ENCODE measurements around the gene ANKRD45.
A peak's percentile ranks its signal among the peaks of the same experiment; 100 is the strongest.
"Not testable (repeated sequence)": the region's sequence is repeated elsewhere in the genome, so short reads cannot be mapped to it uniquely, and the experiment has no call there.

The ANKRD45 gene, protein sequence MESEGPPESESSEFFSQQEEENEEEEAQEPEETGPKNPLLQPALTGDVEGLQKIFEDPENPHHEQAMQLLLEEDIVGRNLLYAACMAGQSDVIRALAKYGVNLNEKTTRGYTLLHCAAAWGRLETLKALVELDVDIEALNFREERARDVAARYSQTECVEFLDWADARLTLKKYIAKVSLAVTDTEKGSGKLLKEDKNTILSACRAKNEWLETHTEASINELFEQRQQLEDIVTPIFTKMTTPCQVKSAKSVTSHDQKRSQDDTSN

DNA sequence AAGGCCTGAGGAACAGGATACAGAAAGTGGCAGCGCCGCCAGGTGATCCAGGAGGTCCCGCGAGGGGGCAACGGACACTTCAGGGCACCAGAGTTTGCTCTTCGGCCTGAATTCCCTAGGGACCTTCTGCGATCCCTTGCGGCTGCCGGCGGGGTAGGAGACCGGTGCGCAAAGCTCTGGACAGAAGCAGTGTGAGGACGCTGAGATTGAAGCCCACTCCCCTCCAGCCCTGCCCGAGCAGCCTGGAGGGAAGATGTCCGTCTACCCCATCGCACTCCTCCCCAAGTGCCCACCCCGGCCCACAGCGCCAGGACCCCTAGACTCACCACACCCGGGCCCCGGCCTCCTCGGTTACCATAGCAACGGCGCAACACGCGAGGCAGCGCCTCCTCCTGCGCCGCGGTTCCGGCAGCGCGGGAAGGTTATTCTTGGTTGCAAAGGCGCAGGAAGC is at the start of gene ANKRD45:
TSS of gene ANKRD45 (minus strand) at position 361 of the 451 bp plus-strand sequence. CDS start 10,433 bp downstream, outside the sequence.
- DNase-seq (ENCODE audit: low read depth): no peak

DNA sequence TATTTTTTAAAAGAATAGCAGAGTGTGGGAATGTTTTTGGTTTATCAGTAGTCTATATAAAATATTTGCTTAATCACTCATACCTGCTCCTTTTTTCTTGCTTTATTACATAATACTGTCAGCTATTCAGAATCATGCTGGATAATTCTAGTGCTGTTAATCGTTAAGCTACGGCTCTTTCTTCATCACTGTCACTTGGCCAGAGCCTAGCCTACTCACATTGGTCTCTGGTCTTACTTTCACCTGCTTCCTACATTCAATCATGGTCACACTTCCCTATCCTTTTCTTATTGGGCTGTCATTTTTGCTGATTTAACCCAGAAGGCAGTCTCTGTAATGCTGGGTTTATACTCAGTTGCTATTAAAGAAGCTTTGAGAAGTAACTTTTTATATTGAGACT is 47.6 kb upstream of the ANKRD45 start:
- DNase-seq (ENCODE audit: low read depth): no peak

DNA sequence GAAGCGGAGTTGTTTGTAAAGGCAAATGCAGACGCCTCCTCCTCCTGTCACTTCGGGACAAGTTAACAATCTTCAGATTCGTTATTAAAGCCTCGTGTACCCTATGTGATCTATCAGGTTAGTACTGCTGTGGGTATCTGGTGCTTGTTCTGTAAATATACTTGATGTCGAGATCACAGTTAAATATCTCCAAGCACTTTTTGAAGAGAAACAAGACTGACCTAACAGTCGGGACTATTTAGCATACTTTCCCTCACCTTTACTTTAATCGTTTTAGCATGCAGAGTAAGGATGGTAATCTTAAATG is 45.8 kb upstream of the ANKRD45 start:
- no peak for DNase-seq (ENCODE audit: low read depth)

DNA sequence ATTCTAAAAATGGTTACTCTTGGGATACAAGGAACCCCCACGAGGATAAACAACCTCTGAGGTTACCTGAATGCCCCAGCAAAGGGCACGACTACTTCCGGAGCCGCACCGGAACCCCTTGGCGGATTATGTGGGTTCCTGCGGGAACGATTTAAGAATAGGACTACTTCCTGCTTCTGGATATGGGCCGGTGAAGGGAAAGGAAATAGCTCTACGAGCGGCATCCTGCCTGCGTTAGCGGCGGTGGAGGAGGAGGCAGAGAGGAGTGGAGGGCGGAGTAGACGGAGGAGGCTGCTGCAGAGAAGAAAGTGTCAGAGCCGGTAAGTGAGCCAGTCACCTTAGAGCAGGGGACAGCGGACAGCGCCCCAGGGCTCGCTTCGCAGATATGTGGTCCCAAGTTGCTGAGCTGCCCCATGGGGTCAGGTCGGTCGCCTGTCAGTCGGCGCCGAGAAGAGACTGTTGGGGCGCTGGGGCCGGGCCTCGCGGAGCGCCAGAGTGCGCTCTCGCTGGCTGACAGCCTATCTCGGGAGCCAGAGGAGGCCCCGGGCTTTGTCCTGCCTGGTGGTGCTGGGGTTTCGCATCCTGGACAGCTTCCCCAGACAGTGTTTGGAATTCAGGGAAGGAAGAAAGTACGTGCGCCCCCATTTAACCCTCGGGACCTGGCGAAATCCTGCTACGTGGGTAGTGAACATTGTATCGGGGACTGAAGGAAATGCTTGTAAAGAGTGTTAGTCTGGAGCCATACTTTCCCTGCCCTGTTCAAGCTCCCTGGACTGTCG is 45.3 kb upstream of the ANKRD45 start, which contains the start of gene KLHL20:
TSS of gene KLHL20 (plus strand) at position 223 of the 779 bp plus-strand sequence. CDS start 1,063 bp downstream, outside the sequence.
- DNase-seq (ENCODE audit: low read depth): peak; percentile 81

DNA sequence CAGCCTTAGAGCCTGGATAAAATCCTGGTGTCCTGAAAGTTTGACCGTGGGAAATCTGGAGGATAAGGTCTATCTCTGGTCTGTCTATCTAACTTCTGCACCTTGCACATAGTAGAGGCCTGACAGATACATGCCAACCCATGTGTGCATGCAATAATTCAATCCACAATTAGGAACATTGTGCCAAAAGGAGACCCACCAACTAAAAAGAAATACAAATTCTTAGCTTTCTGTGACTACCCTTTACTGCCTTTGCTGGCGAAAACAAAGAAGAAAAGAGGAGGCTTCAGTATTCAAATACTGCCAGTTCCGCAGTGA is 44.7 kb upstream of the ANKRD45 start:
- DNase-seq (ENCODE audit: low read depth): no peak

DNA sequence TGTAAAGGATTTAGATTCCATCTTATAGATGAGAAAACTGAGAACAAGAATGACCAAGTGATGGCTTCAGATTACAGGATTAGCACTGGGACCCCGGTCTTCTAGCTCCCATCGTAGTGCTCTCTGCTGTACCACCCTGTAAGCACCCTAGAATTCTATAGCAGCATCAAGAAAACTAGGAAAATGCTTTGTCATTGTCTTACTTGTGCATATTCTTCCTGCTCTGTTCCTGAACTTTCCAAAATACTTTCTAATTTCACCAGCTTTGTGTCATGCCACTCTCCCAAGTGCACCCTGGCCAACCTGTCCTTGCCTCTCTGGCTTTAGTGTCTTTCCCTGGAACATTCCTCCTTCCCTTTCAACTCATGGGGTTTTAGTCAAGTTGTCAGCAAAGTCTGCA is 39.1 kb upstream of the ANKRD45 start:
- no peak for DNase-seq (ENCODE audit: low read depth)

DNA sequence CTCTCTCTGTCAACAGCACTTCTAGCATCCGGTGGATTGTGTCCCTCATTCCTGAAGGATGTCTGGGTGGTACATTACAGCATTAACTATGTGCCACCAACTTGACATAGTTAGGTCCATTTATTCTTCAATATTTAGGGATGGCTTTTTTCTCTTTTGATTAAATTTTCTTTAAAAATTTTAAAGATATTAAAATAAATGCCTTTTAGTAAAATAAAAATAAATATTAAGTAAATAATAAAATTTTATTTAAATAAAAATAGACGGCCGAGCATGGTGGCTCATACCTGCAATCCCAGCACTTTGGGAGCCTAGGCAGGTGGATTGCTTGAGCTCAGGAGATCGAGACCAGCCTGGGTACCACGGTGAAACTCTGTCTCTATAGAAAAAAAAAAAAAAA is 35.5 kb upstream of the ANKRD45 start:
- no peak for DNase-seq (ENCODE audit: low read depth)

DNA sequence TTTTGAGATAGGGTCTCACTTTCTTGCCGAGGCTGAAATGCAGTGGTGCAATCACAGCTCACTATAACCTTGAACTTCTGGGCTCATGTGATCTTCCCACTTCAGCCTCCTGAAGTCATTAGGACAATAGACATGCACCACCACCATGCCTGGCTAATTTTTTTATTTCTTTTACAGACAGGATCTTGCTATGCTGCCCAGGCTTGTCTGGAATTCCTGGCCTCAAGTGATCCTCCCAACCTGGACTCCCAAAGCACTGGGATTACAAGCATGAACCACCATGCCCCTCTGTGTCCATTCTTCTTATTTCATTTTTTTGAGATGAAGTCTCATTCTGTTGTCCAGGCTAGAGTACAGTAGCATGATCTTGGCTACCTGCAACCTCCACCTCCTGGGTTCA is 33.1 kb upstream of the ANKRD45 start:
- DNase-seq (ENCODE audit: low read depth): no peak

DNA sequence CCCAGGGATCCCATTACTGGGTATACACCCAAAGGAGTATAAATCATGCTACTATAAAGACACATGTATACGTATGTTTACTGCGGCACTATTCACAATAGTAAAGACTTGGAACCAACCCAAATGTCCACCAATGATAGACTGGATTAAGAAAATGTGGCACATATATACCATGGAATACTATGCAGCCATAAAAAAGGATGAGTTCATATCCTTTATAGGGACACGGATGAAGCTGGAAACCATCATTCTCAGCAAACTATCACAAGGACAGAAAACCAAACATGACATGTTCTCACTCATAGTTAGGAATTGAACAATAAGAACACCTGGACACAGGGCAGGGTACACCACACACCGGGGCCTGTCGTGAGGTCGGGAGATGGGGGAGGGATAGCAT is 31.6 kb upstream of the ANKRD45 start:
- DNase-seq (ENCODE audit: low read depth): not testable (repeated sequence)

DNA sequence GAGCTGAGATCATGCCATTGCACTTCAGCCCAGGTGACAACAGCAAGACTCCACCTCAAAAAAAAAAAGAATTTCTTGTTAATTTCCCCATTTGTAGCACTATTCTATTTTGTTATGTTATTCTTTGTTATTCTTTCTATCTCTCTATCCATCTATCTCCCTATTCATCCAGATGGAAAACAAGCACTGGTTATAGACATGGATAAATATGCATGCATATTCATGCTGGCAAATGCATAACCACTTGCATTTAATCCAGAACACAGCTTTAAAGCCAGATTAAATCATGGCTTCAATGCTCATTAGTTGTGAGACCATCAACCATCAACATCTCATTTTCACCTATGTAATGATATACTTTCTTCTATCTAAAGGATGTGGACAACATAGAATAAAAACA is 23.6 kb upstream of the ANKRD45 start:
- DNase-seq (ENCODE audit: low read depth): no peak

DNA sequence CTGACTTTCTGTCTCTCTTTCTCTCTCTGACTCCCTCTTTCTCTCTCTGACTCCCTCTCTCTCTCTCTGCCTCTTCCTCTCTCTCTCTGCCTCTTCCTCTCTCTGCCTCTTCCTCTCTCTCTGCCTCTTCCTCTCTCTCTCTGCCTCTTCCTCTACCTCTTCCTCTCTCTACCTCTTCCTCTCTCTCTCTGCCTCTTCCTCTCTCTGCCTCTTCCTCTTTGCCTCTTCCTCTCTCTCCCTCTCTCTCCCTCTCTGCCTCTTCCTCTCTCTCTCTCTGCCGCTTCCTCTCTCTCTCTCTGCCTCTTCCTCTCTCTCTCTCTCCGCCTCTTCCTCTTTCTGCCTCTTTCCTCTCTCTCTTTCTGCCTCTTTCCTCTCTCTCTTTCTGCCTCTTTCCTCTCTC is 18.6 kb upstream of the ANKRD45 start:
- no peak for DNase-seq (ENCODE audit: low read depth)

DNA sequence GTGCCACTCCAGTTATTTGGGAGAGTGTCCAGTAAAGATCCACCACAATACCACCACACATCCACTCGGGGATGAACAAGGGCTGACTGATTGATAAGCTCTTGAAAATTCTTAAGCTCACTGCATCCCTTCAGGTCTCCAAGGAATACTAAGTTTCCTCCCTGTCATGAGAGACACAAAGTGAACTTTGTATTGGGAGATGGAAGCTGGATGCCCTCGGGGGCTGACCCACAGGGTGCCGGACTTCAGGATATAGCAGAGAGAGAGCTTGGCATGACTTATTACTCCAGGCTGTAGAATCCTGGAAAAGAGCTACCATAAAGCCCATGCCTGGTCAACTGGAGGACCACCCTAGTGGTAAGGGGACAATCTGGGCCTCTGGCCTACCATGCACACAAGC is 15.5 kb upstream of the ANKRD45 start:
- not testable (repeated sequence) for DNase-seq (ENCODE audit: low read depth)

DNA sequence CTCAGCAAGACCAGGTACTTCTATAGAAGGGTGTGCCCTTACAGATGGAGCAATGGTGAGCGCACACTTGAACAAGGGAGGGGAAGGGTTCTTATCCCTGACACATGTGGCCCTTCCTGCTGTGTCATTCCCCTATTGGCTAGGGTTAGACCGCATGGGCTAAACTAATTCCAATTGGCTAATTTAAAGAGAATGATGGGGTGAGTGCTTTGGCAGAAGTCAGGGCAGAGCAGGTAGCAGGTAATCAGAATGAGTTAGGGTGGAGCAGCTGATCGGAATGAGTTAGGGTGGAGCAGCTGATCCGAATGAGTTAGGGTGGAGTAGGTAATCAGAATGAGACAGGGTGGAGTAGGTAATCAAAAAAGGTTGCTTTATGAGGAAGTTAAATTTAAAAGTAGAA is 14.2 kb upstream of the ANKRD45 start:
- not testable (repeated sequence) for DNase-seq (ENCODE audit: low read depth)

DNA sequence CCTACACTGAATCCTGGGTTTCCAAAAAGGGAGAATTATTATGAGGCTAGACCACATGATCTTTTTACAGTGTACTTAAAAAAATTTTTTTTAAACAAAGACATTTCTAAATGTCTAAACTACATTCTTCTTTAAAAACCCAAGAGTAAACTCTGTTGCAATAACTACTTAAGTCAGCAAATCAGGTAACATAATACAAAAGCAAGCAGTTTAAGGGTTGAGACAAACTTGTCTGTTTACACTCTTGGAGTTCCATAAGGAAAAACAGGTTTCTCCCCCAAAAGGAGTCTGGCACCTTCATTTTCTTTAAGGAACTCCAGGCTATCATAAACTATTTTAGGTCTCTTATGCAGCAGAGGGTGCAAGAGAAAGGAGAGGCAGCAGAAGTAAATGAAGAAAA is 12.5 kb upstream of the ANKRD45 start:
- no peak for DNase-seq (ENCODE audit: low read depth)

DNA sequence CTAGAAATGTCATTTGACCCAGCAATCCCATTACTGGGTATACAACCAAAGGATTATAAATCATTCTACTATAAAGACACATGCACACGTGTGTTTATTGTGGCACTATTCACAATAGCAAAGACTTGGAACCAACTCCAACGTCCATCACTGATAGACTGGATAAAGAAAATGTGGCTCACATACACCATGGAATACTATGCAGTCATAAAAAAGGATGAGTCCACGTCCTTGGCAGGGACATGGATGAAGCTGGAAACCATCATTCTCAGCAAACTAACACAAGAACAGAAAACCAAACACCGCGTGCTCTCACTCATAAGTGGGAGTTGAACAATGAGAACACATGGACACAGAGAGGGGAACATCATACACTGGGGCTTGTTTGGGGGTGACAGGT is 10.5 kb upstream of the ANKRD45 start:
- DNase-seq (ENCODE audit: low read depth): not testable (repeated sequence)

DNA sequence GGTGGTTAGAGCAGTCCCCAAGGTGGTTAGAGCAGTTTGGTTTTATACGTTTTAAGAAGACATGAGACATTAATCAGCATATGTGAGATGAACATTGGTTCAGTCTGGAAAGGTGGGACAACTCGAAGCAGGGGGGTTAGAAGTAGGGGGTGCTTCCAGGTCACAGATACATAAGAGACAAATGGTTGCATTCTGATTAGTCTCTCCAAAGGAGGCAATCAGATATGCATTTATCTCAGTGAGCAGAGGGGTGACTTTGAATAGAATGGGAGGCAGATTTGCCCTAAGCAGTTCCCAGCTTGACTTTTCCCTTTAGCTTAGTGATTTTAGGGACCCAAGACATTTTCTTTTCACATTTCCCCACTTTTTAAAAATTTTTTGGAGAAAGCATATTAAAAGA is 4.8 kb upstream of the ANKRD45 start:
- DNase-seq (ENCODE audit: low read depth): not testable (repeated sequence)

DNA sequence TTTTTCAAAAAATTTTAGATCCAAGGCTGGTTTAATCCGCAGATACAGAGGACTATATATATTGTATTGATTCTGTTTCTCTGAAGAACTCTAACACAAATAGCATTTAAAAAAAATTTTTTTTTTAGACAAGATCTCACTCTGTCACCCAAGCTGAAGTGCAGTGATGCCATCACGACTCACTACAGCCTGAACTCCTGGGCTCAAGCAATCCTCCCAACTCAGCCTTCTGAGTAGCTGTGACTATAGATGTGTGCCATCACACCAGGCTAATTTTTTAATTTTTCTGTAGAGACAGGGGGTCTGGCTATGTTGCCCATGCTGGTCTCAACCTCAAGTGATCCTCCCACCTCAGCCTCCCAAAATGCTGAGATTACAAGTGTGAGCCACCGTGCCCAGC is 3.0 kb downstream of the ANKRD45 start:
- no peak for DNase-seq (ENCODE audit: low read depth)

DNA sequence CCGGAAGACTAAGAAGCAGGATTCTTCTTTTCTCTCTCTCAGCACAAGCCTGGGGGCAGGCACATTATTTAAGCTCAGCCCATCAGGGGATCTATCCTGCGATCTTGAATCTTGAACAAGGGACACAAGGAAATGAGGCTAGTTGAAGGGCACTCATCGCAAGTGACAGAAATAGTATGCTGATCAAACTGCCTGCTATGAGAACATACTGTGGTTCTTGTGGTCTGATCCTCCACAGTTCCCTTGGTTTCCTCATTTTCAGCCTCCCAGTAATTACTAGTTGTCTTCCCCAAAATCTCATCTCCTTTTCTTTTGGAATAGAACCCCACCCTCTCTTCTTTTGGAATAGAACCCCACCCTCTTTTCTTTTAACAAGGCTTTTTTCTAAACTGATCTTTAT is 6.5 kb downstream of the ANKRD45 start:
- DNase-seq (ENCODE audit: low read depth): no peak

DNA sequence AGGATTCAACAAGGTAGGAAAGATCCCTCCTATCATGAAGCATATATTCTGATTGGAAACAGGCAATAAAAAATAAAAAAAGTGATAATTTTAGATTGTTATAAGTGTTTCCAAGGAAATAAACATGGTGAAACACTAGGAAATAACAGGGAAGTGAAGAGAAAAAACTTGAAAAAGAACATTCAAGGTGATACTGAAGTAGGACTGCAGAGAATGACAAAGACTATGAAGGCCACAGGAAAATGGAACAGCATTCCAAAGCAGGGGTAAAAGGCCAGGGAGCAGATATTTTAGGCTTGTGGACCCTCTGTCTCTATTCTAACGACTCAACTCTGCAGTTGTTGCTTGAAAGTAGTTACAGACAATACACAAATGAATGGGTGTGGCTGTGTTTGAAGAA is 7.9 kb downstream of the ANKRD45 start:
- no peak for DNase-seq (ENCODE audit: low read depth)

DNA sequence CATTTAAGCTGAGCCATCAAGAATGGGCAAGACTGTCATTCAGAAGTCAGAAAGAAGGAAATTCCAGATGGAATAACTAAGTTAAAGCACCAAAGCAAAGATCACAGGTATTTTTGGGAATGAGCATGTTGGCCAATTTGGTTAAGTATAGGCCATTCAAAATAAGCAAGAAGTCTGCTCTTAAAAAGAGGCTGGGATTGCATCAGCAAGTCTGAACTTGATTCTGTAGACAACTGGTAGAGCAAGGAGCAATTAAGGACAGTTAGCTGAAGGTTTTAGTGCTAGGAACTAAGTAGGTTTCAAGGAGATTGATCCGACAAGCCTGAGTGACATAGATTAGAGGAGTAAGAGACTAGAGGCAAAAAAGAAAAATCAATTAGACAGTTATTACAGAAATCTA is 8.4 kb downstream of the ANKRD45 start:
- DNase-seq (ENCODE audit: low read depth): no peak

DNA sequence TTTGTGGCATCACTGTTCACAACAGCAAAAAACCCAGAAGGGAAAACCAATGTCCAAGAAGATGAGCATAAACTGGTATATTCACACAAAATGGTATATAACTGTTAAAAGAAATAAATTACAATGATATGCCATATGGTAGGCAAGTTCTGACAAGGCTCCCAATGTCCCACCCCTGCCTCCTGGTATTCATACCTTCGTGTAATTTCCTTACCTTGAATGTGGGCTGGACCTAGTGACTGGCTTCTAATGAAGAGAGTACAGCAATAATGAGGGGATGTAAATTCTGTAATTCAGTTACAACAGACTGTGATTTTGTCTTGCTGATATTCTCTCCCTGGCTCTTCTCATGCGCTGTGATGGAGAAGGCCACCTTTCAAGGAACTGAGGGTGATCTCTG is 9.3 kb downstream of the ANKRD45 start:
- DNase-seq (ENCODE audit: low read depth): no peak

DNA sequence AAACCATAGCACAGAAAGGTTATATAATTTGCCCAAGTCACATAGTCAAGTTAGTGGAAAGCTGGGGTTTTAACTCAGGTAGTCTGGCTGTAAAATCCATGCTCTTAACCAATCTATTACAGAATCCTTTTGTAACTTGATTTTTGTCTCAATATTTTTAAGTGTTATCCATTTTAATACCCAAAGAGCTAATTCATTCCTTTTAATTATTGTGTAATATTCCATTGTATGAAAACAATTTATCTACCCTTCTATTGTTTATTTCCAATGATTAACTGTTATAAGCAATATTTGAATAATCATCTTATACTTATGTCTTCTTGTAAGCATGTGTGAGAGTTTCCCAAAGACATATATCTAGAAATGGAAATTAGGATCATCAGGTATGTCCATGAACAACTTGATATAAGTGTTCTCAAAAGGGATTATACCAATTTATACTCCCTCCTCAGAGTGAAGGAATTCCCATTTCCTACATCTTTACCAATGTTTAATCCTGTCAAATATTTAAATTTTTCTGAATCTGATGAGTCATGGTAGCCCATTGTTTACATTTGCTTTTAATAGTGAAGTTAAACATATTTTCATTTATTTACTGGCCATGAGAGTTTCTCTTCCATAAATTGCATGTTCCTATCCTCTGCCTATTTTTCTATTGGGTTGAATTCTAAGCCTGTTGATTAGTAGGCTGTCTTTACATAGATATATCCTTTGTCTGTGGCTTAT is 20.6 kb downstream of the ANKRD45 start:
- no peak for DNase-seq (ENCODE audit: low read depth)

DNA sequence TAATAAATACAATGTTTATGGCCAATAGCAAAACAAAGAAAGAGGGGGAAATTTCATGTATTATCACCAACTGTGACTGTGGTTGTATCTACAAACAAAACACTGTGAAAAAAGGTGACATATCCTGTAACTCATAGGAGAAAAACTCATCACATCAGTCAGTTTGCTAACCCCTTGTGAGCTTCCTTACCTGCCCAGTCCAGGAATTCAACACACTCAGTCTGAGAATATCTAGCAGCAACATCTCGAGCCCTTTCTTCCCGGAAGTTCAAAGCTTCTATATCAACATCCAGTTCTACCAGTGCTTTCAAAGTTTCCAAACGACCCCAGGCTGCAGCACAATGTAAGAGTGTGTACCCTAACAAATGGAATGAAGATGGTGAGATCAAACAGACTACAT is 23.0 kb downstream of the ANKRD45 start:
- no peak for DNase-seq (ENCODE audit: low read depth)
